Activated T-helper 17 cell treated with anti-CD3 and anti-CD28 coated beads, Interleukin-2, amount 50 U/mL, for 72 hours (primary cell): ENCODE data around the gene CHST8. TPM values are rescaled to one million over a fixed set of nuclear protein-coding genes. Genes with fewer than 3 reads are reported as not detected.

ENCODE experiments used
- ATAC-seq: fragments of 150-1000 bp; cut with Tn5 transposase; replicated peaks from 2 replicates; pipeline ENCODE4 v1.10.0; 2021; ENCODE audit warnings: mild to moderate bottlenecking, moderate library complexity
- H3K27ac Mint-ChIP-seq: one replicate; pipeline ENCODE4 v1.8.0; 2022; ENCODE audit warnings: mixed read lengths
- H3K27me3 Mint-ChIP-seq: one replicate; pipeline ENCODE4 v1.8.0; 2022; ENCODE audit warnings: mixed read lengths
- H3K36me3 Mint-ChIP-seq: one replicate; pipeline ENCODE4 v1.8.0; 2022; ENCODE audit warnings: low read depth, mild to moderate bottlenecking, mixed read lengths
- H3K4me1 Mint-ChIP-seq: one replicate; pipeline ENCODE4 v1.8.0; 2022; ENCODE audit warnings: mixed read lengths
- H3K4me3 Mint-ChIP-seq: one replicate; pipeline ENCODE4 v1.8.0; 2022; ENCODE audit warnings: mild to moderate bottlenecking, mixed read lengths
- H3K9me3 Mint-ChIP-seq: one replicate; pipeline ENCODE4 v1.8.0; 2022; ENCODE audit warnings: mixed read lengths
- total RNA-seq, 2 donors: library from RNA; stranded (reverse); gene quantifications; one replicate each; pipeline ENCODE4 v1.2.3, GENCODE V29; 2022

Gene CHST8
- total RNA-seq, 2 donors from 2014 or later: not detected

- no peak overlapping the region for H3K4me3 Mint-ChIP-seq
- peaks cover 15% of the 10 kb centered on the region for H3K27me3 Mint-ChIP-seq
- ATAC-seq: no peak
- H3K4me1 Mint-ChIP-seq: no peaks in the 10 kb centered on the region
- no peak overlapping the region for H3K27ac Mint-ChIP-seq
- H3K36me3 Mint-ChIP-seq: no peaks in the 10 kb centered on the region
- H3K9me3 Mint-ChIP-seq: no peaks in the 10 kb centered on the region
These were observed 127.3 kb downstream of the CHST8 start for GRCh38 chr19:33749016-33749415.

GRCh38 chr19:33749619-33750175, 127.9 kb downstream of the CHST8 start:
- Mint-ChIP-seq H3K9me3 (no peaks in the 10 kb centered on the region), H3K27me3 (peaks cover 15% of the 10 kb centered on the region), H3K36me3 (no peaks in the 10 kb centered on the region), H3K27ac (no peak overlapping the region), H3K4me3 (no peak overlapping the region), H3K4me1 (no peaks in the 10 kb centered on the region)
- no peak for ATAC-seq

- no peaks in the 10 kb centered on the region for H3K9me3 Mint-ChIP-seq
- no peak for ATAC-seq
- no peak overlapping the region for H3K27ac Mint-ChIP-seq
- H3K27me3 Mint-ChIP-seq: peaks cover 14% of the 10 kb centered on the region
- H3K4me3 Mint-ChIP-seq: no peak overlapping the region
- H3K4me1 Mint-ChIP-seq: no peaks in the 10 kb centered on the region
- H3K36me3 Mint-ChIP-seq: no peaks in the 10 kb centered on the region
These were observed 129.1 kb downstream of the CHST8 start for GRCh38 chr19:33750587-33751435.

GRCh38 chr19:33751436-33751770, 129.7 kb downstream of the CHST8 start:
- no peak overlapping the region for H3K27ac Mint-ChIP-seq
- no peaks in the 10 kb centered on the region for H3K4me1 Mint-ChIP-seq
- H3K4me3 Mint-ChIP-seq: no peak overlapping the region
- no peaks in the 10 kb centered on the region for H3K36me3 Mint-ChIP-seq
- peaks cover 11% of the 10 kb centered on the region for H3K27me3 Mint-ChIP-seq
- no peaks in the 10 kb centered on the region for H3K9me3 Mint-ChIP-seq
- no peak for ATAC-seq

GRCh38 chr19:33752018-33752800, 130.5 kb downstream of the CHST8 start:
- Mint-ChIP-seq H3K36me3 (no peaks in the 10 kb centered on the region), H3K27ac (no peak overlapping the region), H3K9me3 (no peaks in the 10 kb centered on the region), H3K4me3 (no peak overlapping the region), H3K27me3 (peaks cover 13% of the 10 kb centered on the region), H3K4me1 (no peaks in the 10 kb centered on the region)
- ATAC-seq: no peak

- Mint-ChIP-seq H3K36me3 (no peaks in the 10 kb centered on the region), H3K4me3 (no peak overlapping the region), H3K9me3 (no peaks in the 10 kb centered on the region), H3K27me3 (peaks cover 13% of the 10 kb centered on the region), H3K27ac (no peak overlapping the region), H3K4me1 (no peaks in the 10 kb centered on the region)
- ATAC-seq: no peak
These were observed 131.2 kb downstream of the CHST8 start for GRCh38 chr19:33752945-33753344.

GRCh38 chr19:33754361-33754760, 132.6 kb downstream of the CHST8 start:
- Mint-ChIP-seq H3K27me3 (peaks cover 9% of the 10 kb centered on the region), H3K4me1 (no peaks in the 10 kb centered on the region), H3K36me3 (no peaks in the 10 kb centered on the region), H3K9me3 (no peaks in the 10 kb centered on the region), H3K27ac (no peak overlapping the region), H3K4me3 (no peak overlapping the region)
- no peak for ATAC-seq

GRCh38 chr19:33755099-33756035, 133.6 kb downstream of the CHST8 start:
- no peaks in the 10 kb centered on the region for H3K4me1 Mint-ChIP-seq
- ATAC-seq: no peak
- peaks cover 9% of the 10 kb centered on the region for H3K27me3 Mint-ChIP-seq
- no peaks in the 10 kb centered on the region for H3K36me3 Mint-ChIP-seq
- no peaks in the 10 kb centered on the region for H3K9me3 Mint-ChIP-seq
- no peak overlapping the region for H3K4me3 Mint-ChIP-seq
- H3K27ac Mint-ChIP-seq: no peak overlapping the region

GRCh38 chr19:33756177-33756576, 134.4 kb downstream of the CHST8 start:
- Mint-ChIP-seq H3K36me3 (no peaks in the 10 kb centered on the region), H3K4me1 (no peaks in the 10 kb centered on the region), H3K27me3 (peaks cover 9% of the 10 kb centered on the region), H3K27ac (no peak overlapping the region), H3K9me3 (no peaks in the 10 kb centered on the region), H3K4me3 (no peak overlapping the region)
- no peak for ATAC-seq

GRCh38 chr19:33758541-33759013, 136.8 kb downstream of the CHST8 start:
- no peak overlapping the region for H3K27ac Mint-ChIP-seq

GRCh38 chr19:33759356-33759755, 137.6 kb downstream of the CHST8 start:
- H3K9me3 Mint-ChIP-seq: no peaks in the 10 kb centered on the region
- H3K4me3 Mint-ChIP-seq: no peak overlapping the region
- no peak overlapping the region for H3K27ac Mint-ChIP-seq
- H3K4me1 Mint-ChIP-seq: no peaks in the 10 kb centered on the region
- peaks cover 9% of the 10 kb centered on the region for H3K27me3 Mint-ChIP-seq
- ATAC-seq: no peak
- H3K36me3 Mint-ChIP-seq: no peaks in the 10 kb centered on the region

More at GRCh38 chr19:33758541-33759013, 136.8 kb downstream of the CHST8 start:
- no peaks in the 10 kb centered on the region for H3K9me3 Mint-ChIP-seq
- ATAC-seq: no peak
- H3K4me1 Mint-ChIP-seq: no peaks in the 10 kb centered on the region
- no peak overlapping the region for H3K4me3 Mint-ChIP-seq
- H3K36me3 Mint-ChIP-seq: no peaks in the 10 kb centered on the region
- peaks cover 9% of the 10 kb centered on the region for H3K27me3 Mint-ChIP-seq

- Mint-ChIP-seq H3K4me3 (no peak overlapping the region), H3K9me3 (no peaks in the 10 kb centered on the region), H3K4me1 (no peaks in the 10 kb centered on the region), H3K36me3 (no peaks in the 10 kb centered on the region), H3K27me3 (peaks cover 13% of the 10 kb centered on the region), H3K27ac (no peak overlapping the region)
- ATAC-seq: no peak
These were observed 142.0 kb downstream of the CHST8 start for GRCh38 chr19:33763633-33764371.

GRCh38 chr19:33766623-33767022, 144.9 kb downstream of the CHST8 start:
- H3K36me3 Mint-ChIP-seq: no peaks in the 10 kb centered on the region
- no peak overlapping the region for H3K4me3 Mint-ChIP-seq
- H3K27ac Mint-ChIP-seq: no peak overlapping the region
- no peaks in the 10 kb centered on the region for H3K4me1 Mint-ChIP-seq
- no peak for ATAC-seq
- peaks cover 24% of the 10 kb centered on the region for H3K27me3 Mint-ChIP-seq
- H3K9me3 Mint-ChIP-seq: no peaks in the 10 kb centered on the region
